ENCODE data around the gene LRTM2. TPM values are rescaled to one million over a fixed set of nuclear protein-coding genes. Genes with fewer than 3 reads are reported as not detected.

LRTM2 gene
- total RNA-seq, 1 experiment from 2014 or later, result not detected

- no peak for DNase-seq (ENCODE audit: low read depth)
Observed at GRCh38 chr12:1864456-1864855, 44.1 kb downstream of the LRTM2 start.

- no peak for DNase-seq (ENCODE audit: low read depth)
Observed at GRCh38 chr12:1864867-1865266, 44.5 kb downstream of the LRTM2 start.

- DNase-seq (ENCODE audit: low read depth), result no peak
Observed at GRCh38 chr12:1865284-1865866, 45.0 kb downstream of the LRTM2 start.

GRCh38 chr12:1869145-1869544, 48.8 kb downstream of the LRTM2 start:
- no peak for DNase-seq (ENCODE audit: low read depth)

- DNase-seq (ENCODE audit: low read depth), result no peak
Observed at GRCh38 chr12:1870086-1870485, 49.7 kb downstream of the LRTM2 start.

GRCh38 chr12:1870998-1871917, 50.9 kb downstream of the LRTM2 start:
- DNase-seq (ENCODE audit: low read depth), result no peak

- no peak for DNase-seq (ENCODE audit: low read depth)
Observed at GRCh38 chr12:1872001-1872400, 51.6 kb downstream of the LRTM2 start.

GRCh38 chr12:1872448-1872847, 52.1 kb downstream of the LRTM2 start:
- no peak for DNase-seq (ENCODE audit: low read depth)

GRCh38 chr12:1873531-1874510, 53.5 kb downstream of the LRTM2 start:
- no peak for DNase-seq (ENCODE audit: low read depth)

GRCh38 chr12:1875608-1876007, 55.2 kb downstream of the LRTM2 start:
- no peak for DNase-seq (ENCODE audit: low read depth)

GRCh38 chr12:1876086-1876485, 55.7 kb downstream of the LRTM2 start:
- no peak for DNase-seq (ENCODE audit: low read depth)

GRCh38 chr12:1877169-1877878, 57.0 kb downstream of the LRTM2 start:
- no peak for DNase-seq (ENCODE audit: low read depth)

- DNase-seq (ENCODE audit: low read depth), result no peak
Observed at GRCh38 chr12:1878214-1878613, 57.8 kb downstream of the LRTM2 start.

GRCh38 chr12:1878695-1879094, 58.3 kb downstream of the LRTM2 start:
- DNase-seq (ENCODE audit: low read depth), result no peak

GRCh38 chr12:1879633-1880032, 59.3 kb downstream of the LRTM2 start:
- no peak for DNase-seq (ENCODE audit: low read depth)

- DNase-seq (ENCODE audit: low read depth), result no peak
Observed at GRCh38 chr12:1880153-1880845, 59.9 kb downstream of the LRTM2 start.

GRCh38 chr12:1880876-1881275, 60.5 kb downstream of the LRTM2 start:
- DNase-seq (ENCODE audit: low read depth), result no peak

GRCh38 chr12:1881301-1881700, 60.9 kb downstream of the LRTM2 start:
- no peak for DNase-seq (ENCODE audit: low read depth)

GRCh38 chr12:1881936-1882335, 61.6 kb downstream of the LRTM2 start:
- no peak for DNase-seq (ENCODE audit: low read depth)

- no peak for DNase-seq (ENCODE audit: low read depth)
Observed at GRCh38 chr12:1882405-1882804, 62.0 kb downstream of the LRTM2 start.
